B cell (primary cell): ENCODE results near the gene LBH. TPM values are rescaled to one million over a fixed set of nuclear protein-coding genes. Genes with fewer than 3 reads are reported as not detected.

ENCODE experiments used
- ATAC-seq: fragments of 200-7000 bp; cut with Tn5 transposase; one replicate; pipeline ENCODE4 v1.10.0; 2021; ENCODE audit warnings: low read depth, mild to moderate bottlenecking, moderate number of reproducible peaks, moderate library complexity
- CTCF ChIA-PET: fragments of 350-600 bp; sonication (Branson Sonifier 250); formaldehyde crosslinking; loops from one replicate; lab custom pipeline; 2021; ENCODE audit warnings: antibody characterized with exemption, inconsistent platforms; lab: Charles Lee
- POLR2A ChIA-PET: fragments of 350-600 bp; sonication (Branson Sonifier 250); formaldehyde crosslinking; loops from one replicate; lab custom pipeline; 2021; ENCODE audit warnings: antibody characterized with exemption; lab: Charles Lee
- DNase-seq: peaks from one replicate; pipeline ENCODE4 v3.0.0; 2013
- H2AFZ ChIP-seq: 2 replicates; pipeline ENCODE4 v1.6.1; 2012; ENCODE audit warnings: mild to moderate bottlenecking, low read depth, low read length; ENCODE audit not compliant: insufficient read depth, poor library complexity, severe bottlenecking
- H3K27ac ChIP-seq, 2 donors: 1 replicate in 1 of 2; 2 replicates in 1 of 2; pipeline ENCODE4 v1.5.1; 2012 to 2013; ENCODE audit warnings: low read length in 2 of 2, mild to moderate bottlenecking in 2 of 2, moderate library complexity in 1 of 2
- H3K27me3 ChIP-seq, 4 experiments: fragments of 200-600 bp in 1 of 4; sonication (generic) in 1 of 4; replicated peaks in 1 of 4; 1 replicate in 2 of 4; 2 replicates in 2 of 4; pipeline versions ENCODE4 v1.6.1 to v1.7.0; 2013 to 2016; ENCODE audit warnings: low read length in 3 of 4, mild to moderate bottlenecking in 2 of 4, mixed read lengths in 1 of 4, moderate library complexity in 1 of 4; ENCODE audit not compliant: insufficient read depth in 4 of 4, control insufficient read depth in 3 of 4; ENCODE audit errors: control extremely low read depth in 1 of 4
- H3K36me3 ChIP-seq, 2 experiments: replicated peaks in 1 of 2; 1 replicate in 1 of 2; 2 replicates in 1 of 2; pipeline versions ENCODE4 v1.6.1 to v1.7.1; 2013; ENCODE audit warnings: low read length in 1 of 2; ENCODE audit not compliant: insufficient read depth in 2 of 2, control insufficient read depth in 1 of 2; ENCODE audit errors: control extremely low read depth in 1 of 2, extremely low read depth in 1 of 2
- H3K4me1 ChIP-seq, 2 donors: fragments of 200-600 bp in 1 of 2; sonication (generic) in 1 of 2; 1 replicate in 1 of 2; 2 replicates in 1 of 2; pipeline versions ENCODE4 v1.5.1 to v1.6.1; 2013 to 2017; ENCODE audit warnings: low read length in 2 of 2; ENCODE audit not compliant: control insufficient read depth in 2 of 2, insufficient read depth in 2 of 2
- H3K4me2 ChIP-seq: replicated peaks from 2 replicates; pipeline ENCODE3; 2012; ENCODE audit warnings: mild to moderate bottlenecking, low read depth, low read length; ENCODE audit not compliant: poor library complexity, severe bottlenecking
- H3K4me3 ChIP-seq, 5 experiments: fragments of 200-600 bp in 1 of 5; sonication (generic) in 1 of 5; 1 replicate in 3 of 5; 2 replicates in 2 of 5; pipeline versions ENCODE4 v1.5.1 to v1.7.0; 2011 to 2016; ENCODE audit warnings: low read length in 4 of 5, mild to moderate bottlenecking in 4 of 5, low read depth in 2 of 5, control low read depth in 1 of 5, moderate library complexity in 1 of 5; ENCODE audit not compliant: insufficient read depth in 1 of 5; ENCODE audit errors: control extremely low read depth in 1 of 5, extremely low read depth in 1 of 5
- H3K79me2 ChIP-seq: fragments of 200-600 bp; sonication (generic); one replicate; pipeline ENCODE4 v1.6.0; 2016; ENCODE audit warnings: low read length; ENCODE audit not compliant: control insufficient read depth, insufficient read depth
- H3K9ac ChIP-seq: fragments of 200-600 bp; sonication (generic); 2 replicates; pipeline ENCODE4 v1.6.1; 2017; ENCODE audit warnings: mild to moderate bottlenecking, low read length, moderate library complexity
- H3K9me3 ChIP-seq, 3 donors: one replicate each; pipeline versions ENCODE4 v1.6.1 to v1.7.1; 2013; ENCODE audit warnings: low read length in 2 of 3; ENCODE audit not compliant: control insufficient read depth in 2 of 3, insufficient read depth in 1 of 3; ENCODE audit errors: control extremely low read depth in 1 of 3
- H4K20me1 ChIP-seq: 2 replicates; pipeline ENCODE4 v1.6.0; 2012; ENCODE audit warnings: mild to moderate bottlenecking, low read length; ENCODE audit not compliant: insufficient read depth, control insufficient read depth, poor library complexity, severe bottlenecking
- H3K27ac Mint-ChIP-seq: one replicate; pipeline ENCODE4 v1.8.0; 2021; ENCODE audit warnings: mixed read lengths
- H3K27me3 Mint-ChIP-seq: one replicate; pipeline ENCODE4 v1.8.0; 2021; ENCODE audit warnings: mixed read lengths
- H3K4me1 Mint-ChIP-seq: one replicate; pipeline ENCODE4 v1.8.0; 2021; ENCODE audit warnings: mixed read lengths
- H3K4me3 Mint-ChIP-seq: one replicate; pipeline ENCODE4 v1.8.0; 2021; ENCODE audit warnings: mixed read lengths
- H3K9me3 Mint-ChIP-seq: one replicate; pipeline ENCODE4 v1.8.0; 2022; ENCODE audit warnings: mixed read lengths; ENCODE audit not compliant: insufficient read depth
- EZH2 ChIP-seq: IDR thresholded peaks from 2 replicates; pipeline ENCODE4 v1.6.1; 2012; ENCODE audit warnings: borderline replicate concordance, low read depth, mild to moderate bottlenecking, moderate library complexity, low read length; ENCODE audit not compliant: insufficient read depth, poor library complexity, severe bottlenecking
- WGBS: methylation state at CpG from one replicate; pipeline ENCODE4 v1.1.5; 2013; ENCODE audit warnings: missing lambda C conversion rate; ENCODE audit not compliant: insufficient coverage; 5-methylcytosine and 5-hydroxymethylcytosine counted together
- intact Hi-C: fragments of 100-400 bp; cut with micrococcal nuclease; formaldehyde crosslinking; loops from one replicate; pipeline ENCODE4 v1.10.0; 2022
- polyA plus RNA-seq: library from polyadenylated mRNA; depleted of rRNA; stranded (reverse); fragments of >200 nt; gene quantifications from 2 replicates; pipeline ENCODE4 v1.2.3, GENCODE V29; 2012
- total RNA-seq, 2 donors: library from RNA; stranded (reverse); fragments of 120-200 nt in 1 of 2; gene quantifications; 1 replicate in 1 of 2; 2 replicates in 1 of 2; pipeline versions ENCODE4 v1.2.3 to v1.2.4, GENCODE V29; 2013 to 2022
- TF ChIP-seq, protein P1 (sequence below): fragments of 200-600 bp; IDR thresholded peaks from one replicate; pipeline ENCODE4 v1.8.0; 2022; ENCODE audit warnings: antibody characterized with exemption, mild to moderate bottlenecking

The LBH gene
- total and polyA plus RNA-seq, 2 donors (not counting 1 experiment from before 2014, with no cell fraction given) = 158 to 201 TPM

GRCh38 chr2:30293303-30293921 is 62.1 kb downstream of the LBH start:
- ATAC-seq = peak; percentile 74
- Histone ChIP-seq H3K36me3 (no peaks in the 10 kb centered on the region), H4K20me1 (no peaks in the 10 kb centered on the region), H3K4me2 (peak overlapping the region; percentile 33), H3K4me1 (peaks cover 66 to 70% of the 10 kb centered on the region in 2 donors), H3K9me3 (peaks cover 0 to 4% (median 0%) of the 10 kb centered on the region in 3 donors), H3K27ac (peak overlapping the region; percentile 25 to 50), H3K27me3 (no peaks in the 10 kb centered on the region), H2AFZ (peak overlapping the region; percentile 57), H3K9ac (peak overlapping the region; percentile 7), H3K4me3 (no peak overlapping the region), H3K79me2 (peaks cover 8% of the 10 kb centered on the region)
- TF ChIP-seq, protein P1, sequence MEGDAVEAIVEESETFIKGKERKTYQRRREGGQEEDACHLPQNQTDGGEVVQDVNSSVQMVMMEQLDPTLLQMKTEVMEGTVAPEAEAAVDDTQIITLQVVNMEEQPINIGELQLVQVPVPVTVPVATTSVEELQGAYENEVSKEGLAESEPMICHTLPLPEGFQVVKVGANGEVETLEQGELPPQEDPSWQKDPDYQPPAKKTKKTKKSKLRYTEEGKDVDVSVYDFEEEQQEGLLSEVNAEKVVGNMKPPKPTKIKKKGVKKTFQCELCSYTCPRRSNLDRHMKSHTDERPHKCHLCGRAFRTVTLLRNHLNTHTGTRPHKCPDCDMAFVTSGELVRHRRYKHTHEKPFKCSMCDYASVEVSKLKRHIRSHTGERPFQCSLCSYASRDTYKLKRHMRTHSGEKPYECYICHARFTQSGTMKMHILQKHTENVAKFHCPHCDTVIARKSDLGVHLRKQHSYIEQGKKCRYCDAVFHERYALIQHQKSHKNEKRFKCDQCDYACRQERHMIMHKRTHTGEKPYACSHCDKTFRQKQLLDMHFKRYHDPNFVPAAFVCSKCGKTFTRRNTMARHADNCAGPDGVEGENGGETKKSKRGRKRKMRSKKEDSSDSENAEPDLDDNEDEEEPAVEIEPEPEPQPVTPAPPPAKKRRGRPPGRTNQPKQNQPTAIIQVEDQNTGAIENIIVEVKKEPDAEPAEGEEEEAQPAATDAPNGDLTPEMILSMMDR = no peak
- TF ChIP-seq EZH2 = no peak
- H3K4me3 Mint-ChIP-seq = peak overlapping the region; percentile 73
- DNase-seq = peak; percentile 56
- WGBS = 34% methylated on average over 5 of the region's 12 CpGs
- H3K27ac Mint-ChIP-seq = peak overlapping the region; percentile 94
- H3K27me3 Mint-ChIP-seq = no peaks in the 10 kb centered on the region
- intact Hi-C loops = no loop called here
- peaks cover 2% of the 10 kb centered on the region for H3K9me3 Mint-ChIP-seq
- H3K4me1 Mint-ChIP-seq = peaks cover 79% of the 10 kb centered on the region
- CTCF ChIA-PET = interaction anchor here (0.8 to 1.4 kb wide), 12 partner anchors 12 to 418 kb away, joined by 3 to 6 read pairs (median 4); partner anchors contain the start of gene LBH
- POLR2A ChIA-PET = interaction anchor here (0.6 to 1.8 kb wide), 7 partner anchors 11 to 144 kb away, joined by 3 to 16 read pairs (median 3); no protein-coding TSS in a partner anchor

DNA sequence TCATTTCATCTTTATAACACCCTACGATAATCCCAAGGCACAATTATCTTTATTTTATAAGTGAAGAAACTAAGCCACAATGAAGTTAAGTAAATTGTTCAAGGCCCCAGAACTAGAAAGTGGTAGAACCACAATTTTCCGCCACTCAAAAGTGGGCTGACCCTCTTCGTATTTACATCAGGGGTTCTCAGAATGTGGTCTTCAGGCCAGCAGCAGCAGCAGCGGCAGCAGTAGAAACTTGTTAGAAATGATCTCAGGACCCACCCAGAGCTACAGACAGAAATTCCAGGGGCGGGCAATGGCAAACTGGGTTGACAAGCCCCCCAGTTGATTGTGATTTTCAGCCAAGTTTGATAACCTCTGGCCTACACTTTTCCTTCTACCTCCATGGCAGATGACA is 62.8 kb downstream of the LBH start:
- no peak for TF ChIP-seq EZH2
- TF ChIP-seq, protein P1 = no peak
- H3K27ac Mint-ChIP-seq = peak overlapping the region; percentile 94
- H3K79me2 ChIP-seq = peaks cover 8% of the 10 kb centered on the region
- H3K9me3 ChIP-seq = peaks cover 0 to 4% (median 0%) of the 10 kb centered on the region in 3 donors
- no peak overlapping the region for H3K4me2 ChIP-seq
- CTCF ChIA-PET = interaction anchor here (0.8 to 1.4 kb wide), 12 partner anchors 11 to 417 kb away, joined by 3 to 6 read pairs (median 4); partner anchors contain the start of gene LBH
- no peaks in the 10 kb centered on the region for H3K27me3 ChIP-seq
- H2AFZ ChIP-seq = no peak overlapping the region
- H3K36me3 ChIP-seq = no peaks in the 10 kb centered on the region
- peaks cover 77% of the 10 kb centered on the region for H3K4me1 Mint-ChIP-seq
- H4K20me1 ChIP-seq = no peaks in the 10 kb centered on the region
- ATAC-seq (no peak), DNase-seq (no peak)
- no peak overlapping the region for H3K9ac ChIP-seq
- intact Hi-C loops = no loop called here
- POLR2A ChIA-PET = interaction anchor here (0.9 to 1.8 kb wide), 6 partner anchors 12 to 143 kb away, joined by 3 to 16 read pairs (median 4); no protein-coding TSS in a partner anchor
- peaks cover 64 to 71% of the 10 kb centered on the region in 2 donors for H3K4me1 ChIP-seq
- WGBS = 75% methylated on average over 3 of the region's 5 CpGs
- H3K4me3 Mint-ChIP-seq = no peak overlapping the region
- H3K4me3 ChIP-seq = no peak overlapping the region
- peaks cover 2% of the 10 kb centered on the region for H3K9me3 Mint-ChIP-seq
- H3K27ac ChIP-seq = peak overlapping the region in 1 of 2 donors; percentile 50
- H3K27me3 Mint-ChIP-seq = no peaks in the 10 kb centered on the region
